ENCODE data around the gene TBX18. TPM values are rescaled to one million over a fixed set of nuclear protein-coding genes. Genes with fewer than 3 reads are reported as not detected.

The TBX18 gene
- total RNA-seq, 2 experiments from 2014 or later, result not detected

GRCh38 chr6:84731401-84731800 is 33.0 kb downstream of the TBX18 start:
- H2AFZ ChIP-seq (ENCODE audit: low read length), result no peak overlapping the region
- DNase-seq (ENCODE audit: low spot score), result no peak
- H3K4me1 ChIP-seq (ENCODE audit: insufficient read depth, low read length, poor library complexity, severe bottlenecking), result no peaks in the 10 kb centered on the region
- no peak overlapping the region for H3K4me2 ChIP-seq (ENCODE audit: low read length)
- POLR2A ChIA-PET, result no interaction called here
- H3K27ac ChIP-seq (ENCODE audit: low read depth, low read length, poor library complexity, severe bottlenecking), result no peak overlapping the region
- CTCF ChIA-PET (ENCODE audit: unreplicated experiment), result no interaction called here
- TF ChIP-seq CTCF (conservative IDR thresholded peaks at IDR 0.05; ENCODE audit: low read length) (no peak), EZH2phosphoT487 (IDR thresholded peaks at IDR 0.05; ENCODE audit: borderline replicate concordance, low read depth, low read length) (no peak)
- H3K9me2 ChIP-seq (ENCODE audit: insufficient read depth, low read length), result no peaks in the 10 kb centered on the region
- no peak overlapping the region for H3K4me3 ChIP-seq (ENCODE audit: low read depth, low read length, poor library complexity, severe bottlenecking)
- H3K79me2 ChIP-seq (ENCODE audit: insufficient read depth, low read depth, low read length), result no peaks in the 10 kb centered on the region
- intact Hi-C loops (cut with micrococcal nuclease; ENCODE audit: unreplicated experiment), result no loop called here
- H3K9me3 ChIP-seq (ENCODE audit: low read length), result no peaks in the 10 kb centered on the region
- H3K36me3 ChIP-seq (ENCODE audit: insufficient read depth, low read length), result no peaks in the 10 kb centered on the region
- H4K20me1 ChIP-seq (ENCODE audit: insufficient read depth, low read length), result no peaks in the 10 kb centered on the region
- no TSS peak for BruUV-seq (replicated peaks)

DNA sequence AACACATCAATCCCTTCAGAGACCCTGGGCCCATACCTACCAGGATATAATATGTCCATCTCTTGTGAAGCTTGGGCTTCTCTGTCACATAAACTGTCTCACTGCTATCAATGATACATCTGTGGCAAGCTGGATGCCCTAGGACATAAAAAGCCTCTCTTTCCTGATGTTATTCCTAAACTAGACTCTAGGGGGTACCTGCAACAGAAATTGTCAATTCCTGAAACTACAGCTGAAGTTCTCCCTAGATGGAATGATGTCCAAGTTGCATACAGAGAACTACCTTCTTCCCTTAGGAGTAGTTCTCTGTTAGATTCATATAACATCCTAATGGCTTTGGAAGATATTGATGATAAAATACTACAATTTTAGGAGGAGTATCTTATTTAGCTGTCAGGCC is 35.8 kb downstream of the TBX18 start:
- Histone ChIP-seq H3K4me1 (ENCODE audit: insufficient read depth, low read length, poor library complexity, severe bottlenecking) (no peaks in the 10 kb centered on the region), H4K20me1 (ENCODE audit: insufficient read depth, low read length) (no peaks in the 10 kb centered on the region), H3K4me2 (ENCODE audit: low read length) (no peak overlapping the region), H3K36me3 (ENCODE audit: insufficient read depth, low read length) (no peaks in the 10 kb centered on the region), H3K9me3 (ENCODE audit: low read length) (no peaks in the 10 kb centered on the region), H3K79me2 (ENCODE audit: insufficient read depth, low read depth, low read length) (no peaks in the 10 kb centered on the region), H2AFZ (ENCODE audit: low read length) (no peak overlapping the region), H3K27ac (ENCODE audit: low read depth, low read length, poor library complexity, severe bottlenecking) (no peak overlapping the region), H3K4me3 (ENCODE audit: low read depth, low read length, poor library complexity, severe bottlenecking) (no peak overlapping the region), H3K9me2 (ENCODE audit: insufficient read depth, low read length) (no peaks in the 10 kb centered on the region)
- no TSS peak for BruUV-seq (replicated peaks)
- intact Hi-C loops (cut with micrococcal nuclease; ENCODE audit: unreplicated experiment), result no loop called here
- peak; percentile 3 for DNase-seq (ENCODE audit: low spot score)
- no peak for TF ChIP-seq EZH2phosphoT487 (IDR thresholded peaks at IDR 0.05; ENCODE audit: borderline replicate concordance, low read depth, low read length)
- peak; percentile 54 for TF ChIP-seq CTCF (conservative IDR thresholded peaks at IDR 0.05; ENCODE audit: low read length)
- ChIA-PET POLR2A (no interaction called here), CTCF (ENCODE audit: unreplicated experiment) (no interaction called here)

- TF ChIP-seq CTCF (conservative IDR thresholded peaks at IDR 0.05; ENCODE audit: low read length) (no peak), EZH2phosphoT487 (IDR thresholded peaks at IDR 0.05; ENCODE audit: borderline replicate concordance, low read depth, low read length) (no peak)
- POLR2A ChIA-PET, result interaction anchor here (1.2 kb wide), 1 partner anchor 14 kb away, joined by 3 read pairs; no protein-coding TSS in a partner anchor
- H3K27ac ChIP-seq (ENCODE audit: low read depth, low read length, poor library complexity, severe bottlenecking), result no peak overlapping the region
- BruUV-seq (replicated peaks), result no TSS peak
- no peaks in the 10 kb centered on the region for H3K79me2 ChIP-seq (ENCODE audit: insufficient read depth, low read depth, low read length)
- no peak for DNase-seq (ENCODE audit: low spot score)
- H3K36me3 ChIP-seq (ENCODE audit: insufficient read depth, low read length), result no peaks in the 10 kb centered on the region
- H3K9me3 ChIP-seq (ENCODE audit: low read length), result no peaks in the 10 kb centered on the region
- intact Hi-C loops (cut with micrococcal nuclease; ENCODE audit: unreplicated experiment), result no loop called here
- H2AFZ ChIP-seq (ENCODE audit: low read length), result no peak overlapping the region
- H3K4me2 ChIP-seq (ENCODE audit: low read length), result no peak overlapping the region
- CTCF ChIA-PET (ENCODE audit: unreplicated experiment), result no interaction called here
- H3K9me2 ChIP-seq (ENCODE audit: insufficient read depth, low read length), result no peaks in the 10 kb centered on the region
- no peaks in the 10 kb centered on the region for H4K20me1 ChIP-seq (ENCODE audit: insufficient read depth, low read length)
- H3K4me3 ChIP-seq (ENCODE audit: low read depth, low read length, poor library complexity, severe bottlenecking), result no peak overlapping the region
- H3K4me1 ChIP-seq (ENCODE audit: insufficient read depth, low read length, poor library complexity, severe bottlenecking), result no peaks in the 10 kb centered on the region
Measured at GRCh38 chr6:84719152-84719551, 45.2 kb downstream of the TBX18 start.
